Heart left ventricle (tissue), 16 donors: ENCODE measurements around the gene PHETA2. TPM values are rescaled to one million over a fixed set of nuclear protein-coding genes. Genes with fewer than 3 reads are reported as not detected.

Source experiments
- ATAC-seq, 4 donors: fragments of 200-7000 bp; cut with Tn5 transposase; one replicate each; pipeline ENCODE4 v1.9.1; 2020 to 2022; ENCODE audit warnings: moderate library complexity in 4 of 4, mild to moderate bottlenecking in 3 of 4, moderate number of reproducible peaks in 1 of 4
- DNase-seq, 5 donors: peaks; one replicate each; pipeline ENCODE4 v3.0.0-alpha.2; 2020
- H3K27ac ChIP-seq, 12 donors: fragments of 200-600 bp; sonication (generic) in 4 of 12; one replicate each; pipeline versions ENCODE4 v1.5.0 to v1.8.0; 2016 to 2022; ENCODE audit warnings: mild to moderate bottlenecking in 2 of 12
- H3K27me3 ChIP-seq, 9 donors: fragments of 200-600 bp; sonication (generic) in 2 of 9; one replicate each; pipeline versions ENCODE4 v1.5.1 to v1.8.0; 2016 to 2022; ENCODE audit warnings: mild to moderate bottlenecking in 3 of 9
- H3K36me3 ChIP-seq, 9 donors: fragments of 200-600 bp; sonication (generic) in 2 of 9; one replicate each; pipeline versions ENCODE4 v1.5.0 to v1.8.0; 2018 to 2022; ENCODE audit warnings: mild to moderate bottlenecking in 2 of 9
- H3K4me1 ChIP-seq, 12 donors: fragments of 200-600 bp; sonication (generic) in 4 of 12; one replicate each; pipeline versions ENCODE4 v1.5.0 to v1.8.0; 2016 to 2022; ENCODE audit warnings: mild to moderate bottlenecking in 3 of 12
- H3K4me3 ChIP-seq, 12 donors: fragments of 200-600 bp; sonication (generic) in 4 of 12; one replicate each; pipeline versions ENCODE4 v1.5.0 to v1.8.0; 2017 to 2022; ENCODE audit warnings: mild to moderate bottlenecking in 9 of 12, moderate library complexity in 4 of 12
- H3K9me3 ChIP-seq, 12 donors: fragments of 200-600 bp; sonication (generic) in 4 of 12; one replicate each; pipeline versions ENCODE4 v1.5.0 to v1.8.0; 2016 to 2022; ENCODE audit warnings: mild to moderate bottlenecking in 1 of 12
- POLR2A ChIP-seq, 2 donors: fragments of 450-650 bp; IDR thresholded peaks; one replicate each; pipeline ENCODE4 v1.6.1; 2017; ENCODE audit warnings: antibody characterized with exemption in 2 of 2, mild to moderate bottlenecking in 2 of 2, moderate library complexity in 2 of 2
- WGBS, 4 donors: extraction: QIAGEN DNeasy Blood & Tissue Kit in 2 of 4; methylation state at CpG; one replicate each; pipeline versions ENCODE4 v1.1.5 to v1.1.7; 2013 to 2018; 5-methylcytosine and 5-hydroxymethylcytosine counted together
- intact Hi-C, 10 donors: fragments of 100-400 bp; cut with DNase I; formaldehyde crosslinking; loops; one replicate each; pipeline versions ENCODE4 v1.11.1 to v1.14.2; 2022
- polyA plus RNA-seq, 2 donors: library from polyadenylated mRNA; stranded (reverse); fragments of 200-250 nt; gene quantifications; one replicate each; pipeline ENCODE4 v1.2.3, GENCODE V29; 2013
- total RNA-seq, 9 donors: library from RNA; depleted of rRNA in 2 of 9; stranded (reverse); fragments of >200 nt in 2 of 9; fragmentation: NEBNext Ultra II Directional in 3 of 9; extraction: Animal tissue kit (Norgen Biotek cat#: 25700) in 3 of 9; gene quantifications; one replicate each; pipeline versions ENCODE4 v1.1.0 to v1.2.4, GENCODE V29; 2016 to 2023
- TF ChIP-seq, protein P1 (sequence below), 12 donors: fragments of 200-600 bp; sonication (generic) in 4 of 12; IDR thresholded peaks; one replicate each; pipeline versions ENCODE4 v1.5.0 to v1.8.0; 2018 to 2022; ENCODE audit warnings: antibody characterized with exemption in 12 of 12, mild to moderate bottlenecking in 5 of 12
- donor health status: ischemic (EF 13 %, LVEDD 7.1; RV severe dilation, severe dysfunction).
- donor health status: healthy with polysubstance abuse.
- donor health status: DM: no; HTN: yes; CAD: no.
- donor health status: DM: no; HTN: no; CAD: no.
- donor health status: ischemic (EF 25% LVEDD 6.9; RV normal size, moderate dysfunction).
- donor health status: ischemic (EF 25% LVEDD 5.7; RV mildly dilated, moderate dysfunction).
- donor health status: healthy.
- donor health status: DM: yes; HTN: yes; CAD: no.
- donor health status: ischemic (EF 35%, LVEDD 5.7; RV mildly dilated, moderate dysfunction).
- donor health status: nonischemic (EF 11% LVEDD 7.7; RV severe dilation, severe dysfunction).
- donor health status: DM: yes; HTN: yes; CAD: no.
- donor health status: PGD.
- donor health status: ischemic (EF 29% LVEDD 5.4; RV normal size, mild dysfunction).
- donor health status: nonischemic (EF 23%, LVEDD 6.1; RV moderate dilation, normal function).

Gene PHETA2
- total and polyA plus RNA-seq, 11 donors = 1.8 to 6.9 (median 4.7) TPM

DNA sequence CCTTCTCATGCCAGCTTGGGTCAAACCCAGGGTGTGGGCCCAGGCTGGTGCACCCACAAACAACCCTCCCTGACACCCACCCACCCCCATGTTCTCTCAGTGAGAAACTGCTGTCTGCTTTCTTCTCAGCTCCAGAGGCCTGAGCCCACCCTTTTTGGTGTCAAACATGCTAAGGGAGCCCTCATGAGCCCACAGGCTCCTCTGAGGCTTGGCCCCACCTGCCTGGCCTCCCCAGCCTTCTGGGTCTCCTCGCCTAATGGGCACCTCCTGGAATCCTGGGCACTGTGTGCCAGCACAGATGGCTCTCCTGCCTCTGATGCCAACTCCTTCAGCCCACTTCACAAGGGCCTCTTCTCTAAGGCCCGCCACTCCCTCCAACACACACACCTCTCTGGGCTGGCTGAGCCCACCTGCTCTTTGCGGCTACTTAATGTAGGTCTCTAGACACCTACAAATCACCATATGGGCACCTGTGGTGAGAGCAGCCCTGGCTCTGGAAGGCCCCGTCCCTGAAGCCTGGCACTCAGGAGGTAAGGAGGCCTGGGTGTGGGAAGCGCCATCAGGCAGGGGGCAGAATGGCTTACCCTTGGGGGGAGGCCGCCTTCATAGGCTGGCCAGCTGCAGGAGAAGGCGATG is 7.8 kb upstream of the PHETA2 start:
- Histone ChIP-seq H3K27me3 (no peaks in the 10 kb centered on the region), H3K4me3 (no peak overlapping the region), H3K36me3 (peaks cover 0 to 76% (median 44%) of the 10 kb centered on the region in 9 donors), H3K27ac (no peak overlapping the region), H3K9me3 (no peaks in the 10 kb centered on the region), H3K4me1 (peaks cover 0 to 22% (median 11%) of the 10 kb centered on the region in 12 donors)
- intact Hi-C loops = loop anchor here in 1 of 10 donors (10.0 kb wide), 1 partner anchor 61 kb away; no protein-coding TSS in a partner anchor
- WGBS, 4 donors = 95 to 98% (median 97%) methylated on average over 7 of the region's 7 CpGs
- ATAC-seq (no peak), DNase-seq (no peak)
- TF ChIP-seq, protein P1, sequence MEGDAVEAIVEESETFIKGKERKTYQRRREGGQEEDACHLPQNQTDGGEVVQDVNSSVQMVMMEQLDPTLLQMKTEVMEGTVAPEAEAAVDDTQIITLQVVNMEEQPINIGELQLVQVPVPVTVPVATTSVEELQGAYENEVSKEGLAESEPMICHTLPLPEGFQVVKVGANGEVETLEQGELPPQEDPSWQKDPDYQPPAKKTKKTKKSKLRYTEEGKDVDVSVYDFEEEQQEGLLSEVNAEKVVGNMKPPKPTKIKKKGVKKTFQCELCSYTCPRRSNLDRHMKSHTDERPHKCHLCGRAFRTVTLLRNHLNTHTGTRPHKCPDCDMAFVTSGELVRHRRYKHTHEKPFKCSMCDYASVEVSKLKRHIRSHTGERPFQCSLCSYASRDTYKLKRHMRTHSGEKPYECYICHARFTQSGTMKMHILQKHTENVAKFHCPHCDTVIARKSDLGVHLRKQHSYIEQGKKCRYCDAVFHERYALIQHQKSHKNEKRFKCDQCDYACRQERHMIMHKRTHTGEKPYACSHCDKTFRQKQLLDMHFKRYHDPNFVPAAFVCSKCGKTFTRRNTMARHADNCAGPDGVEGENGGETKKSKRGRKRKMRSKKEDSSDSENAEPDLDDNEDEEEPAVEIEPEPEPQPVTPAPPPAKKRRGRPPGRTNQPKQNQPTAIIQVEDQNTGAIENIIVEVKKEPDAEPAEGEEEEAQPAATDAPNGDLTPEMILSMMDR (IDR thresholded peaks at IDR 0.05) = no peak
- TF ChIP-seq POLR2A (IDR thresholded peaks at IDR 0.05) = no peak

DNA sequence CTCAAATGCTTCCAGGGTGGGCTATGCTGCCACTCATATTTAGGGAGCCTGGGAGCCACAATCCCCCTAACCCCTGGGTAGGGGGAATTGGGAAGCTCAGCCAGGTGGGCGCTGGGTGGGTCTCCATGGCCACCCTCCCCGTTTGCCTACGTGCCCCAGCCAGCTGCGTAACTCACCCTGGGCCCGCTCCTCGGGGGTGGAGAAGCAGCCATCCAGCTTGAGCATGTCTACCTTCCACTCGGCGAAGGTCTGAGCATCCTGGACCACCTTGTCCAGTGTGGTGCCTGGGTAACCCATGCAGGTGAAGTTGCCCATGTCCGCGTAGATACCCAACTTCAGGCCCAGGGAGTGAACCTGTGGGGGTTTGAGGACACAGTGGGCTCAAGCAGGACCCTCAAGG is 7.1 kb upstream of the PHETA2 start:
- no peaks in the 10 kb centered on the region for H3K27me3 ChIP-seq
- ATAC-seq (no peak), DNase-seq (no peak)
- intact Hi-C loops = loop anchor here in 1 of 10 donors (10.0 kb wide), 1 partner anchor 62 kb away; no protein-coding TSS in a partner anchor
- H3K9me3 ChIP-seq = no peaks in the 10 kb centered on the region
- H3K4me1 ChIP-seq = peaks cover 0 to 29% (median 17%) of the 10 kb centered on the region in 12 donors
- H3K36me3 ChIP-seq = peaks cover 0 to 69% (median 38%) of the 10 kb centered on the region in 9 donors
- H3K27ac ChIP-seq = no peak overlapping the region
- H3K4me3 ChIP-seq = no peak overlapping the region
- TF ChIP-seq, protein P1 (IDR thresholded peaks at IDR 0.05) = no peak
- no peak for TF ChIP-seq POLR2A (IDR thresholded peaks at IDR 0.05)
- WGBS, 4 donors = 94 to 99% (median 98%) methylated on average over 7 to 10 of the region's 10 CpGs

DNA sequence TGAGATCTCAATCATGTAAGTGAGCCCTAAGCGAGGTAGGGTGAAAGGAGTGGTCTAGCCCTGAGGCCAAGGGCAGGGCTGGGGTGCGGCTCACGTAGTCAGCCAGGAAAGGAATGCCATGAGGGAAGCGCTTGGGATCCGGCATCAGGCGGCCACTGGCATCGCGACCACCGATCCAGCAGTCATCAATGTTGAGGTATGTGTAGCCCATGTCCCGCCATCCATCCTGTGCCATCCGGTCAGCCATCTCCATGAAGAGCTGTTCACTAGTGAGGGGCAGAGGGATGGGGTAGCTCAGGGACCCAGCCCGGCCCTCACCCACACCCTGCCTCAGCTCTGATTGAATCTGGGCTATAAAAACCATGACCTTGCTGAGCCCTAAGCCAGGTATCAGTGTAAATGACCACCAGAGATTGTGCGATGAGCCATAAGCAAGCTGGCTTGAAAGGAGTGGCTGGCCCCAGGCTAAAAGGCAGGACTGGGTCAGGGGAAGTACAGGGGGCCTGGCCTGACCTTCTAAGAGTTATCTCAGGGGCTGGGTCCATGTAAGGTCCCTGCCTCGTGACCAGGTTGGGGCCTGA is 6.3 kb upstream of the PHETA2 start:
- no peak for TF ChIP-seq POLR2A (IDR thresholded peaks at IDR 0.05)
- TF ChIP-seq, protein P1 (IDR thresholded peaks at IDR 0.05) = no peak
- ATAC-seq (no peak), DNase-seq (no peak)
- Histone ChIP-seq H3K9me3 (no peaks in the 10 kb centered on the region), H3K27ac (no peak overlapping the region), H3K4me1 (peaks cover 0 to 33% (median 18%) of the 10 kb centered on the region in 12 donors), H3K4me3 (no peak overlapping the region), H3K36me3 (peaks cover 0 to 61% (median 30%) of the 10 kb centered on the region in 9 donors), H3K27me3 (no peaks in the 10 kb centered on the region)
- intact Hi-C loops = loop anchor here in 1 of 10 donors (10.0 kb wide), 1 partner anchor 63 kb away; no protein-coding TSS in a partner anchor
- WGBS, 4 donors = 87 to 98% (median 98%) methylated on average over 7 to 14 of the region's 14 CpGs

DNA sequence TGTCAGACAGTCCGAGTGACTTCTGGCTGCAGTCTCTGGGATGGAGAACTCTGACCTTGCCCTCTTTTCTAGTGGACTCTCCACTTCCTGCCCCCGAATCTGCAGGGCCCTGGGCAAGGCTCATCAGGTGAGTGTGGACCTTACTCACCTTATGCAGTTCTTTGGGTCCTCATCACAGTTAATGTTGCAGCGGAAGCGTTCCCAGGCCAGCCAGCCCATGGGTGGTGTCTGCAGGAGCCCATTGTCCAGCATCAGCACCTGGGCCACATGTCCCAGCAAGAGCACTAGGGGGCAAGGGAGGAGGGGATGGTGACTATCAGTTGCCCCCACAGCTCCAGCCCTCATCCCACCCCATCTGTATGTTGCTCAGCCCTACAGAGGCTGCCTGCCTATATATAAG is 5.8 kb upstream of the PHETA2 start:
- no peak for TF ChIP-seq POLR2A (IDR thresholded peaks at IDR 0.05)
- TF ChIP-seq, protein P1 (IDR thresholded peaks at IDR 0.05) = no peak
- no peak for DNase-seq
- H3K27ac ChIP-seq = no peak overlapping the region
- no peak for ATAC-seq
- H3K9me3 ChIP-seq = no peaks in the 10 kb centered on the region
- WGBS, 4 donors = 90 to 98% (median 93%) methylated on average over 4 of the region's 4 CpGs
- H3K36me3 ChIP-seq = peaks cover 0 to 55% (median 28%) of the 10 kb centered on the region in 9 donors
- H3K4me1 ChIP-seq = peaks cover under 1 to 36% (median 18%) of the 10 kb centered on the region in 12 donors
- intact Hi-C loops = loop anchor here in 1 of 10 donors (10.0 kb wide), 1 partner anchor 63 kb away; no protein-coding TSS in a partner anchor
- no peaks in the 10 kb centered on the region for H3K27me3 ChIP-seq
- H3K4me3 ChIP-seq = no peak overlapping the region
